ENCODE measurements around the gene ADSS2. TPM values are rescaled to one million over a fixed set of nuclear protein-coding genes. Genes with fewer than 3 reads are reported as not detected.
A peak's percentile ranks its signal among the peaks of the same experiment; 100 is the strongest.

ADSS2 gene
- total RNA-seq, 2 experiments from 2014 or later = 50.2 to 56.0 TPM

GRCh38 chr1:244449936-244450508 lies 1.7 kb downstream of the ADSS2 start:
- Mint-ChIP-seq H3K9me3 (no peaks in the 10 kb centered on the region), H3K4me1 (ENCODE audit: low read depth) (peaks cover 56% of the 10 kb centered on the region), H3K4me3 (peak overlapping the region; percentile 89), H3K27me3 (no peaks in the 10 kb centered on the region), H3K27ac (peak overlapping the region; percentile 98), H3K36me3 (ENCODE audit: low read depth) (peaks cover 37% of the 10 kb centered on the region)
- intact Hi-C loops (cut with micrococcal nuclease) = loop anchor here (5.0 kb wide), 1 partner anchor 202 kb away; the partner anchor contains the start of gene DESI2
- POLR2A ChIA-PET = interaction anchor here (0.8 to 1.4 kb wide), 3 partner anchors 13 to 412 kb away, joined by 3 read pairs; no protein-coding TSS in a partner anchor
- TF ChIP-seq CTCF (IDR thresholded peaks at IDR 0.05) = no peak
- DNase-seq = no peak
- no peak for ATAC-seq
- CTCF ChIA-PET = interaction anchor here (0.6 to 1.0 kb wide), 2 partner anchors 11 to 37 kb away, joined by 3 read pairs; no protein-coding TSS in a partner anchor

- H3K4me1 Mint-ChIP-seq (ENCODE audit: low read depth) = peaks cover 62% of the 10 kb centered on the region
- ChIA-PET POLR2A (interaction anchor here (1.3 to 1.4 kb wide), 2 partner anchors 13 to 15 kb away, joined by 3 to 4 read pairs; no protein-coding TSS in a partner anchor), CTCF (interaction anchor here (1.0 kb wide), 1 partner anchor 25 kb away, joined by 3 read pairs; no protein-coding TSS in a partner anchor)
- no peaks in the 10 kb centered on the region for H3K9me3 Mint-ChIP-seq
- ATAC-seq (no peak), DNase-seq (no peak)
- no peak for TF ChIP-seq CTCF (IDR thresholded peaks at IDR 0.05)
- H3K27me3 Mint-ChIP-seq = no peaks in the 10 kb centered on the region
- peak overlapping the region; percentile 7 for H3K27ac Mint-ChIP-seq
- intact Hi-C loops (cut with micrococcal nuclease) = no loop called here
- peak overlapping the region; percentile 16 for H3K4me3 Mint-ChIP-seq
- H3K36me3 Mint-ChIP-seq (ENCODE audit: low read depth) = peaks cover 43% of the 10 kb centered on the region
Observed at GRCh38 chr1:244448279-244449036, 3.3 kb downstream of the ADSS2 start.

GRCh38 chr1:244447552-244447951 lies 4.2 kb downstream of the ADSS2 start:
- intact Hi-C loops (cut with micrococcal nuclease) = no loop called here
- Mint-ChIP-seq H3K9me3 (no peaks in the 10 kb centered on the region), H3K36me3 (ENCODE audit: low read depth) (peaks cover 45% of the 10 kb centered on the region), H3K27me3 (no peaks in the 10 kb centered on the region), H3K4me1 (ENCODE audit: low read depth) (peaks cover 65% of the 10 kb centered on the region), H3K4me3 (no peak overlapping the region), H3K27ac (no peak overlapping the region)
- ATAC-seq (no peak), DNase-seq (no peak)
- POLR2A ChIA-PET = interaction anchor here (1.3 kb wide), 1 partner anchor 14 kb away, joined by 4 read pairs; no protein-coding TSS in a partner anchor
- no peak for TF ChIP-seq CTCF (IDR thresholded peaks at IDR 0.05)
- CTCF ChIA-PET = no interaction called here

GRCh38 chr1:244447024-244447423 lies 4.7 kb downstream of the ADSS2 start:
- Mint-ChIP-seq H3K4me1 (ENCODE audit: low read depth) (peaks cover 64% of the 10 kb centered on the region), H3K4me3 (no peak overlapping the region), H3K27ac (peak overlapping the region; percentile 66), H3K27me3 (no peaks in the 10 kb centered on the region), H3K9me3 (no peaks in the 10 kb centered on the region), H3K36me3 (ENCODE audit: low read depth) (peaks cover 46% of the 10 kb centered on the region)
- DNase-seq (no peak), ATAC-seq (no peak)
- TF ChIP-seq CTCF (IDR thresholded peaks at IDR 0.05) = no peak
- CTCF ChIA-PET = no interaction called here
- intact Hi-C loops (cut with micrococcal nuclease) = no loop called here
- POLR2A ChIA-PET = no interaction called here
